ENCODE results near the gene GPRASP3.
"Not testable (repeated sequence)": the region's sequence is repeated elsewhere in the genome, so short reads cannot be mapped to it uniquely, and the experiment has no call there.

Gene GPRASP3, protein sequence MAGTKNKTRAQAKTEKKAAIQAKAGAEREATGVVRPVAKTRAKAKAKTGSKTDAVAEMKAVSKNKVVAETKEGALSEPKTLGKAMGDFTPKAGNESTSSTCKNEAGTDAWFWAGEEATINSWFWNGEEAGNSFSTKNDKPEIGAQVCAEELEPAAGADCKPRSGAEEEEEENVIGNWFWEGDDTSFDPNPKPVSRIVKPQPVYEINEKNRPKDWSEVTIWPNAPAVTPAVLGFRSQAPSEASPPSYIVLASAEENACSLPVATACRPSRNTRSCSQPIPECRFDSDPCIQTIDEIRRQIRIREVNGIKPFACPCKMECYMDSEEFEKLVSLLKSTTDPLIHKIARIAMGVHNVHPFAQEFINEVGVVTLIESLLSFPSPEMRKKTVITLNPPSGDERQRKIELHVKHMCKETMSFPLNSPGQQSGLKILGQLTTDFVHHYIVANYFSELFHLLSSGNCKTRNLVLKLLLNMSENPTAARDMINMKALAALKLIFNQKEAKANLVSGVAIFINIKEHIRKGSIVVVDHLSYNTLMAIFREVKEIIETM

GRCh38 chrX:102720237-102721168 lies at the start of gene GPRASP3:
Gene GPRASP3, plus strand, starts transcription at chrX:102720743. Its CDS starts 28,253 bp downstream, at chrX:102748996.
- DNase-seq = no peak

DNA sequence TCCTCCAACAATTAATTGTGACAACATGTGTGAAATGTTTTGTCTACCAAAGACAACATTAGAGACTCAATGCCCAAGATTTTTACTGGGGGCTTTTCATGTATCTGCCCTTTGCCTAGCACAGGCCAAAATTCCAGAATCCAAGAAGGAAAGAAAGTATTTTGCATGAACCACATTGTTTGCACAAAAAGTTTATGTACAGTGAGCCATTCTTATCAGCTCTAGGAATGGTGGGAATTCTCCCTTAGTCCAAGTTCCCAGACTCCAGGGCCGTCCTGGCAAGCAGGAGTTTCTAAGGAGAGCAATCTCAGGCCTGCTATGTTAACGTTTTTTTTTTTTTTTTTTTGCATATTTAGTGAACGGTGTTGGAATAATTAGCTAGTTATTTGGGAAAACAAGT lies 47.7 kb upstream of the GPRASP3 start:
- DNase-seq = no peak

DNA sequence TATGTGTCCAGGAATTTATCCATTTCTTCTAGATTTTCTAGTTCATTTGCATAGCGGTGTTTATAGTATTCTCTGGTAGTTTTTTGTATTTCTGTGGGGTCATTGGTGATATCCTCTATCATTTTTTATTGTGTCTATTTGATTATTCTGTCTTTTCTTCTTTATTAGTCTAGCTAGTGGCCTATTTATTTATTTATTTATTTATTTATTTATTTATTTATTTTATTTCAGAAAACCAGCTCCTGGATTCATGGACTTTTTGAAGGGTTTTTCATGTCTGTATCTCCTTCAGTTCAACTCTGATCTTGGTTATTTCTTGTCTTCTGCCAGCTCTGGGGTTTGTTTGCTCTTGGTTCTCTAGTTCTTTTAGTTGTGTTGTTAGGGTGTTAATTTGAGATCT lies 43.1 kb upstream of the GPRASP3 start:
- not testable (repeated sequence) for DNase-seq

DNA sequence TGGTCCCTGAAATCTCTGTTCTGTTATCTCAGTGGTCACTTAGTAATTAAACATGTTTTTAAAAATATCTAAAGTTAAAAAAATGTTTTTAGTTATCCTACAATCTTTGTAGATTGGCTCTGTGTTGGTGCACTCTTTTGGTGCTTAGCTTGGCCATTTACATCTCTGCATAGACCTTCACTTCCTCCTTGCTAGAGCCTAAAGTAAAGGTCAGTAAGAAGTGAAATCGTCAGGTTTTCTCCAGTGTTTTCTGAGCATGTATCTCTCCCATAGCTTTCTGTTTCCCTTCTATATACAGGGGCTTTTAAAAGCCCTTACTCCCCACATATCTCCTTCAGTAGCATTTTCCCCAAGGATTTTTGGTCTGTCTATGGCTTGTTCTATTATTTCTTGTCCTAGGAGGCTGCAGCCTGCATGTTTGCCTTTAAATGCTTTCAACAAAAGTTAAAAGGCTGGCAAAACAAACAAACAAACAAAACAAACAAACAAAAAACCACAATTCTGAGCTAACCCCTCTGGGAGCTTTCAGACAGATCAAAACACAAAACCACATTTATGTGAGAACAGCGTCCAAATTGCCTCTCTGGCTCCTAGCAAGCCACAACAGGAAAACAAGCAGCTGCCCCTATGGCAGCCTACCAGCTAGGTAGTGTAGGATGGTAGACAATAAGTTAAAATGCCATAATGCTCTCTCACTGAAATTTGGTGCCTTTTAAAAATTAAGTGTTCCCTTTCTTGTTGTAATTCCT lies 35.6 kb upstream of the GPRASP3 start:
- DNase-seq = peak; percentile 2 to 33

DNA sequence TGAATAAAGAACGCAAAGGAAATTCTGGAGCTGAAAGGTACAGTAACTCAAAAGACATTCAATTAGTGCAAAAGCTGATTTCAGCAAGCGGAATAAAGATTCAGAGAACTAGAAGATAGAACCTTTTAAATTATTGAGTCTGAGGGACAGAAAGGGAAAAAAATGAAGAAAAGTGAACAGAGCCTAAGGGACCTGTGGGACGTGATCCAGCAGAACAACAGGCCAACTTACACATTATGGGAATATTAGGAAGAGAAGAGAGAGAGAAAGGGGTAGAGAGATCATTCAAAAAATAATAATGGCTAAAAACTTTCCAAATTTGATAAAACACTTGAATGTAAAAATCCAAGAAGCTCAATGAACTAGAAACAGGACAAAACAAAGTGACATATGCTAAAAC lies 25.8 kb upstream of the GPRASP3 start:
- no peak for DNase-seq

DNA sequence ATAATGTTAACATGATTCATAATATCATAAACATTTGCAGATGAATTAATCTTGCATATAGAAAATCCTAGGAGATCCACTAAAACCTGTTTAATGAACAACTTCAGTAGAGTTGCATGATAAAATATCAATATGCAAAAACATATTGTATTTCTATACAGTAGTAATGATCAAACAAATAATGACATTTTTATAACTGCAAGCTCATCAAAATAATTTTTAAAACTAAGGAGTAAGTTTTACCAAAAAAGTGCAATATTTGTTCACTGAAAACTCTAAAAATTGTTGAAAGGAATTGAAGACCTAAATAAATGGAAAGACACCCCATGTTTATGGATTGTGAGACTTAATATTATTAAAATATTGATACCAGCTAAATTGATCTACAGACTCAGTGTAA lies 24.2 kb upstream of the GPRASP3 start:
- no peak for DNase-seq

GRCh38 chrX:102697494-102697893 lies 23.0 kb upstream of the GPRASP3 start:
- DNase-seq = no peak

DNA sequence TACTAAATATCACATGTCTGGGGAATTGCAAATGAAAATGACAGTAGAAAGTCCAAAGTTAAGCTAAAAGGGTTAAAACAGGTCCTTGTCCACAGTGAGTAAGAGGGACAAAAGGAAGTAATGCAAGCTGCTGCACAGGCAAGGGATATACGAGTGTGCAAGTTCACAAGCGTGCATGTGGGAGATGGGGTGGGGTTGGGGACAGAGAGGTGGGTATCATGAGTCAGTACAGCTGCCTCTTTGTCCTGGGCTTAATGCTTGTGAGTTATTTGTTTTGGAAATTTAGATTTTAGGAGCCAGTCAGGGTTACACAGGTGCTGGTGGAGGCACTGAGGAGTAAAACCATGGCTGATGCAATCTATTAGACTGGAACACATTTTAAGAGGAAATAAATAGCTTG lies 11.6 kb upstream of the GPRASP3 start:
- DNase-seq = no peak

GRCh38 chrX:102711872-102712215 lies 8.7 kb upstream of the GPRASP3 start:
- no peak for DNase-seq

GRCh38 chrX:102712216-102712966 lies 8.2 kb upstream of the GPRASP3 start, which contains the start of gene GPRASP2:
Gene GPRASP2, plus strand, starts transcription at chrX:102712448. Its CDS starts 2,422 bp downstream, at chrX:102714870.
- peak; percentile 27 to 35 for DNase-seq

DNA sequence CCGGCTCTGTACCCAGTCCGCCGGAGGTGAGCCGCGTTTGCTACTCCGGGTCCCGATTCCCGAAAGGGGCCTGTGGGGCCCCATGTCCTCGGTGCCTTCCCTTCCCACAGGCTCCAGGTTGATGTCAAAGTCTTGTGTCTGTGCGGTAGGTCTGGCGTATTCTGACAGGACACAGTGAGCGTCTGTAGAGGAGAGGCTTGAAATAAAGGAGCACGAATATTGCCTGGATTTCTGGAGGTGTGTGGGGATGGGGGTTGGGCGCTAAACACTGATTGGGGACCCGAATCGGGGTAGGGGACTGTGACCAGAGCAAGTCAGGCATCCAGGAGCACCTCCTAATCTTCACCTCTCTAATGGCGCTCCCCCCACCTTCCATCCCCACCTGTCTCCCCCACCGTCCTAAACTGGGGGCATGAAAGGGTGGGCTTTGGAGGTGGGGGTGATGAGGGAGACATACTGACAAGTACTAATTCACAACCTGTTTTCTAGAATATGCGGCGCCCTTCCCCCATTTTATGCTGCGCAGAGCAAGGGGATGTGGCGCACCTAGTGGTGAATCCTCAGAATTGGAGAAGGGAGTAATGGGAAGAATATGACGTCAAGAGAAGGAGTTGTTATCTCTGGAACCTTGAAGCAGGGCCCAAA lies 7.4 kb upstream of the GPRASP3 start:
- peak; percentile 32 to 42 for DNase-seq

GRCh38 chrX:102714994-102715393 lies 5.5 kb upstream of the GPRASP3 start:
- DNase-seq = no peak

GRCh38 chrX:102715967-102716366 lies 4.6 kb upstream of the GPRASP3 start:
- no peak for DNase-seq

DNA sequence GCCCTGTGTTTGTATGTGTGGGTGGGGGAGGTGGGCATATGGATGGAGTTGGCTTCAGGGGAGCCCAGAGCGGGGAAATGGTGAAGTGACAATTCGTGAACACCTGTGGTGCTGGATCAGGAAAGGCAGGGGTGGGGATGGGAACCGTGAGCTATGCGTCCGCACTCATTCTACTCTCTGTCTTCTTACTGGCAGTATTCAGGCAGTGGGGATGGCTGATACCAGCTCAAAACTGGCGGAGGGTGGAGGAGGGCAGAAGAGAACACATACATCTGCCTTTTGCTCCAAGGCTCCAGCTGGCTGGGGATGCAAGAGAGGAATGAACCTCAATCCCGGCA lies 595 bp downstream of the GPRASP3 start:
- DNase-seq = not testable (repeated sequence)

GRCh38 chrX:102723456-102723855 lies 2.9 kb downstream of the GPRASP3 start:
- DNase-seq = no peak

GRCh38 chrX:102727761-102728160 lies 7.2 kb downstream of the GPRASP3 start:
- no peak for DNase-seq

DNA sequence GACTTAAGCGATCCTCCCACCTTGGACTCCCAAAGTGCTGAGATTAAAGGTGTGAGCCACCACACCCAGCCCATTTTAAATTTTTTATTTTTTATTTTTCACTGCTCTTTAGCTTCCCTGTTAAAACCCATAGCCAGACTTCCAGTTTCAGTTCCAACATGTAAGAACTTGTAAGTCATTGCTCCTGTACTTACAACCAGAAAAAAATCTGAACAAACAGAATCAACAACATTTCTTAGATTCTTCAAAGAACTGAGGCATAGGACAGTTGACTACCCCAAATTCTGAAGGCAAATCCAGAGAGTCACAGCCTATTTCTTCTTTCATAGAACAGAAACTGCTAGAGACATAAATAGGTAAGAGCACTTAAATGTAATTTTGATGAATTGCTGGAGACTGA lies 8.1 kb downstream of the GPRASP3 start:
- DNase-seq = no peak

GRCh38 chrX:102739657-102740056 lies 19.1 kb downstream of the GPRASP3 start:
- DNase-seq = no peak

- no peak for DNase-seq
Measured at GRCh38 chrX:102744307-102744706, 23.8 kb downstream of the GPRASP3 start.

- no peak for DNase-seq
Measured at GRCh38 chrX:102745513-102745856, 24.9 kb downstream of the GPRASP3 start.

DNA sequence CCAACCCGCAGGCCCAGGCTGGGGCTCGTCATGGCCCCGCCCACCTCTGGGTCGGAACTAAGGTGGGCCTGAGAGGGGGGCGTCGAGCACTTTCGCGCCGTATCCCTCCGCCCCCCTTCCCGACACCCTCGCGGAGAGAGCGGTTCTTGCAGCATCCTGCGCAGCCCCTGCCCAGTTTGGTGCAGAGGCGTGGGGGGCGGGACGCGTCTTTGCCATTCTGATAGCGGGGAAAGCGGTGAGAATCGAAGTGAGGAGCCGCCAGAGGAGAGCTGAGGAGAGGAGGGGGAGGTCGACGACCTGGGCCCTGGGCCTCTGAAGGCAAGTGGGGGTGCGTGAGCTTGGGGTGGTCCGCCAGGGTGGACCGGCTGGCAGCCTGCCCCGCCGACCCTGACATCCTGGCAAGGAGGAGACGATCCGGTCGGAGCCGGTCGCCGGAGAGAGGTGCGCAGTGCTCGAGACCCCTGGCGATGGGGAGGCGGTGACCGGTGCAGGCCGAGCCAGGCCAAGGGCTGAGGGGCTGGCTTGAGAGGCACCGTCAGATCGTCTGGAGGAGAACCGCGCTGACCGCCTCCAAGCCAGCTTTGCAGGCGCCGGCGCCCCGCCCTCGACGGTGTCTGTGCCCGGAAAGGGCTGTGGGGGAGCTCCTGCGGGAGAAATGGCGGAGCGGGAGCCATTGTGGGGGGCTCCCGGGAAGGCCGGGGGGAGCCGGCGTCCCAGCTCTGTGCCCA lies 25.5 kb downstream of the GPRASP3 start:
- peak; percentile 17 to 19 for DNase-seq
